HG03342 (cell line): ENCODE measurements around the gene ISM2.
"Not testable (repeated sequence)": the region's sequence is repeated elsewhere in the genome, so short reads cannot be mapped to it uniquely, and the experiment has no call there.

Source experiments
- ATAC-seq: cut with Tn5 transposase; IDR thresholded peaks from one replicate; pipeline ENCODE4 v1.9.1; 2021; ENCODE audit warnings: mild to moderate bottlenecking, moderate library complexity; ENCODE audit not compliant: unreplicated experiment

Gene ISM2

DNA sequence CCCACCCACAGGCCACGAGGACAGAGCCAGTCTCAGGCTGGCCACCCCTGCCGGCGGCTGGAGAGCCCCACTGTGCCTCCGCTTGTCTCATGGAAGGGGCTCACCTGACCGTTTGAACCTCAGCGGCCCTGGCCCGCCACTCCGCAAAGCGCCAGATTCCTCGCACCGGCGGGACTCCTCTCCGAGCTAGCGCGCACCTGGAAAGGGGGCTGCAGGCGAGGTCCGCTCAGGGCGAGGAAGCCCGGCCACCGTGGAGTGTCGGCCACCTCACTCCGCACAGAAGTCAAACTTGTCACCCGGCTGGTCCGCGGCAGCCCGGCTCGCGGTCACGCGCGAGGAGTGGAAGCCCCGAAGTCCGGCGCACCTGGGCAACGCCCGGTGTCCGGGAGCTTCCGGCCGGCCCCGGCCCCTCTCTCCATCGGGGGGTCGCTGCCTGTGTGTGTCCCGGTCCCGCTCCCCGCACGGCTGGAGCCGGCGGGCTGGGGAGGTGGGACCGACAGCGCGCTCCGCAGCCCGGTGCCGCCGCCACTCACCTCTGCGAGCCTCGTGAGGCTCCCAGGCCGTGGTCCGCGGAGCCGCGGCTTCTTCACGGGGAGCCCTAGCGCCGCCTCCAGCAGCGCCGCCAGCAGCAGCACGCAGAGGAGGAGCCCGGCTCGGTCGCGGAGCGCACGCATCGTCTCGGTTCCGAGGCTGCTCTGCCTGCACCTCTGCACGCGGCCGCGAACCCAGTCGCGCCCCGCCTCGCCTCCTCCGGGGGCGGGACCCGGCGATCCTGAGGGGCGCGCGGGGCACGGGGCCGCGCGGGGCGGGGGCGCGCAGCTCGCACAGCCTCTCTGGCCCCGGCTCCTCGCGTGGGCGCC is at the start of gene ISM2:
Gene ISM2 (minus strand): TSS at position 697 of the 860 bp plus-strand sequence. CDS start 23 bp downstream, at position 674.
- peak; percentile 74 for ATAC-seq

DNA sequence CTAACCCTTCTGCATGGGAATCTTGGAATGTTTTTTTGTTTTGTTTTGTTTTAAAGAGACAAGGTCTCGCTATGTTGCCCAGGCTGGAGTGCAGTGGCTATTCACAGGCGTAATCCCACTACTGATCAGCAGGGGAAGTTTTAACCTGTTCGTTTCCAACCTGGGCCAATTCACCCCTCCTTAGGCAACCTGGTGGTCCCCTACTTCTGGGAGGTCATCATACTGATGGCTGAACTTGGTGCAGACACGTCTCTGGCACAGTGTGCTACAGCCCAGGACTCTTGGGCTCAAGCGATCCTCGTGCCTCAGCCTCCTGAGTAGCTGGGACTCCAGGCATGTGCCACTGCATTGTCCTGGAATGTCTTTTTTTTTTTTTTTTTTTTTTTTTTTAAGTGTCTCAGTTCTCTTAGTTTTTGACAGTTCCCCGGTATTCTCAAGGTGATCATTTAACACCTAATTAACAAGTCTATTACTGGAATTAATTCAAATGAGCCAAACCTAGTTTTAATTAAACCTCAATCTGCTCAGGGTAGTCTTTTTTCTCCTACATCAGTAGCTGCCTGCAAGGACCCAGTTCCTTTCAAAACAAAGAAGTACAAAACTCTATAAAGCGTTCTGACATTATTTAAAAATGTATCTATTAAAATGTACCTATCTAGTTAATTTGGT is 49.0 kb upstream of the ISM2 start:
- ATAC-seq, result no peak

DNA sequence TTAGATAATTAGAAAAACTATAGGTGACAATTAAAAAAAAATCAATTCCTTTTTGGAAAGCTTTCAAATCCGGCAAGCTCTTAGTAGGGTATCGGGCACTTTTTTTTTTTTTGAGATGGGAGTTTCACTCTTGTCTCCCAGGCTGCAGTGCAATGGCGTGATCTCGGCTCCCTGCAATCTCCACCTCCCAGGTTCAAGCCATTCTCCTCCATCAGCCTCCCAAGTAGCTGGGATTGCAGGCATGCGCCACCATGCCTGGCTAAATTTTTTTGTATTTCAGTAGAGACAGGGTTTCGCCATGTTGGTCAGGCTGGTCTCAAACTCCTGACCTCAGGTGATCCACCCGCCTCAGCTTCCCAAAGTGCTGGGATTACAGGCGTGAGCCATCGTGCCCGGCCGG is 46.6 kb upstream of the ISM2 start:
- ATAC-seq, result not testable (repeated sequence)

DNA sequence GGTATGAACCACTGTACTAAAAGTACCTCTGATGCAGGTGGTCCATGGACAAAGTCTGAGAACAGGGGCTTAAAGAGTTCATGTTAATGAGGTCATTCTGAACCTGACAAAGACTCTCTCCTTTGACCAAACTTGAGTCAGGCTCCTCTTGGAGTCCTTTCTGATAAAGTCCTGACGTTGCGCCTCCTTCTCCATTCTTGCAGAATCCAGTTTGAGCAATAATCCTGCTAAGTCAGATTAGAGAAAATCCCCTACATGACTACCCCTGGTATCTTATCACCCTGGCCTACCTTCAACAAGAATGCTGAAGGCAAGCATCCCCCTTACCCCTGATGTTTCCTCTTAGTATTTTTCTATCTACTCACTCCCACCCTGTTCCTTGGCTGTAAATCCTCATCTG is 46.0 kb upstream of the ISM2 start:
- no peak for ATAC-seq

DNA sequence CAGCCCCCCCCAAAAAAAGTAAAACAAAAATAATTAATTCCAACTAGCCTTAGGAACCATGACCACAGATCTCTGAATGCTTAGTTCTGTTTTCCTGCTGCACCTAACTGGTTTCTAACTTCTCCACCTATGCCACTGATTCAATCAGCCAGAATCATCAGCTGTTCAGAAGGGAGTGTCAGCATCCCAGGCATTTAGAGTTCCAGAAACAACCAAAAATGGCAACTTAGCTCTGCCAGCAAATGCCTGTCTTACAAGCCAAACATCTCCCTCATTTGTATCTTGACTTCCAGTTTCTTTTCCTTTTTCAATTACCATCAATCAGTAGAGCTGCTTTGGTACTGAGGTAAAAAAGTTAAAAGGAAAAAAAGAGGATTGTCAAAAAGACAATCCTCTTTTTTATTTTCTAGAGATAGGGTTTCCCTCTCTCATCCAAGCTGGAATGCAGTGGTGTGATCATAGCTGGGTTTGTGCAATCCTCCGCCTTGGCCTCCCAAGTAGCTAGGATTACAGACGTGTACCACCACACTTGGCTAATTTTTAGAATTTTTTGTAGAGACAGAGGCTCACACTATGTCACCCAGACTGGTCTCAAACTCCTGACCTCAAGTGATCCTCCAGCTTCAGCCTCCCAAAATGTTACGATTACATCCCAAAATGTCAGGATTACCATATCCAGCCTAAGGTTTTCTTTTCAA is 45.2 kb upstream of the ISM2 start:
- no peak for ATAC-seq

DNA sequence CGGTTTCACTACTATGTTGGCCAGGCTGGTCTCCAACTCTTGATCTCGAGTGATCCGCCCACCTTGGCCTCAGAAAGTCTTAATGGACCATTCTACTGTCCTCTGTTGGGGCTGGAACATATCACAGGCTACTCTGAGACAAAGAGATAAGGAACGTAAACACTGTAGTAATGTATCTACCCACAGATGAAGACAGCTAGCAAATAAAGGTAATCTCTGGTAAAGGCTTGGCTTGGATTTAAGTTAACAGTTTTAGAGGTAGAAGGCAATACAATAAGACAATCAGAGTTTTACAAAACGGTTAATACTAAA is 44.6 kb upstream of the ISM2 start:
- no peak for ATAC-seq

DNA sequence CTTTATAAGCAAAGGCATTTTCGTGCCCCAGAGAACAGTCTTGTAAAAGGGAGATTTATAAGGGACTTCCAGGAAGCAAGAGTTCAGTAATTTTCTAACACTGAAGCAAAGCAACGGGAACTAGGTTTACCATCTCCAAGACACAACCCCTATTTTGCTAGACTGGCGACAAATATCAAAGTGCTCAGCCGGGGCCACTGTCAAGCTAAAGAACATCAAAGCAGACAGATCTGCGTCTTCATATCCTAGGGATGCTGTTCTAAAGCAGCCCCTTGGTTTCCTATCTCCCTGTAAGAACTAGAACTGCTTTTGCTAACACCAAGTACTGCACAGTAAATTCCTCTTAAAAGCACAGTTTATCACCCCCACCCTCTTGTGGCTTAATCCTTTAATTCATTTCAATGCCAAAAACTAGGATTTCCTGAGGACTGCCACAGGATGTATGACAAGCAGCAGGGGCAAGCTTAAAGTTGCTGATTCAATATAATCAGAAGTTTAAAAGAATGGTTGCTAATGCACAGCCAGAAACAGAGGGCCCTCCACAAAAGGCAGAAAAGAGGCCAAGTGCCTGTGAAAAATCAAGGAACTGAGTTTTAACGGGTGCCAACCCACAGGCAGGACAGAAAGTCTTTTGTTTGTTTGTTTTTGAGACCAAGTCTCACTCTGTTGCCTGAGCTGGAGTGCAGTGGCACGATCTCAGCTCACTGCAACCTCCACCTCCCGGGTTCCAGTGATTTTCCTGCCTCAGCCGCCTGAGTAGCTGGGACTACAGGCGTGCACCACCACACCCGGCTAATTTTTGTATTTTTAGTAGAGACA is 44.0 kb upstream of the ISM2 start:
- ATAC-seq, result no peak

DNA sequence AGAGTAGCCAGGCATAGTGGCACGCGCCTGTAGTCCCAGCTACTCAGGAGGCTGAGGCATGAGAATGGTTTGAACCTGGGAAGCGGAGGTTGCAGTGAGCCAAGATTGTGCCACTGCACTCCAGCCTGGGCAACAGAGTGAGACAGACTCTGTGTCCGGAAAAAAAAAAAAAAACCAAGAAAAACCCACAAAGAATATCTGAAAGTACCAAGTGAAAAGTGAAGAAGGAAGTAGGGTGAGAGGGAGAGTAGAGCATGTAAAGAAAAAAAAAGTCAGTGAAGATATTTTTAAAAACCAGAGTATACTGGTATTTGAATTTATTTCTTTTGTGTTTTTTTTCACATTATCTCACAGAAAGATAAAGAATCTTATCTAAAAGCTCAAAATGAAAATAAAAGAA is 43.3 kb upstream of the ISM2 start:
- no peak for ATAC-seq

DNA sequence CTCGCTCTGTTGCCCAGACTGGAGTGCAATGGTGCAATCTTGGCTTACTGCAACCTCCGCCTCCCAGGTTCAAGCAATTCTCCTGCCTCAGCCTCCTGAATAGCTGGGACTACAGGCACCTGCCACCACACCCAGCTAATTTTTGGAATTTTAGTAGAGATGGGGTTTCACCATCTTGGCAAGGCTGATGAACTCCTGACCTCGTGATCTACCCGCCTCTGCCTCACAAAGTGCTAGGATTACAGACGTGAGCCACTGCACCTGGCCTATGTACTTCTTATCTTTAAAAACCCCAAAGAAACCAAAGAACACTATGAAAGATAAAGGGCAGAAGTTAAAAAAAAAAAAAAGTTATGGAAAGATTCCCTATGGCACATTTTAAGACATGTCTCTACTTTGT is 38.3 kb upstream of the ISM2 start:
- not testable (repeated sequence) for ATAC-seq

DNA sequence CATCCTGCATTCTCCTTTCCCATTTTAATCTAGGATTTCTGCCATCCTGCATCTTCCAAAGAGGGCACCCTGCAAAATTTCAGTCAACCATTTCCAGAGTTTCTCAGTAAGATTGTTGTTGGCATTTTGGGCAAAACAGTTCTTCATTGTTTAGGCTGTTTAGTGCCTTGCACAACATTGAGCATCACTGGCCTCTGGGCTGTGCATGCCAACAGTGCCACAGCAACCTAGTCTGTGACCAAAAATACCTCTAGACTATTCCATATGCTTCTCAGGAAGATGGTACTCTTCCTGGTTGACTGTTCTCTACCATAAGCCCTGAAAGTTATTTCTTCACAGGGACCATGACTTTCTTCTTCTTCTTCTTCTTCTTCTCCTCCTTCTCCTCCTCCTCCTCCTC is 32.5 kb upstream of the ISM2 start:
- ATAC-seq, result no peak

DNA sequence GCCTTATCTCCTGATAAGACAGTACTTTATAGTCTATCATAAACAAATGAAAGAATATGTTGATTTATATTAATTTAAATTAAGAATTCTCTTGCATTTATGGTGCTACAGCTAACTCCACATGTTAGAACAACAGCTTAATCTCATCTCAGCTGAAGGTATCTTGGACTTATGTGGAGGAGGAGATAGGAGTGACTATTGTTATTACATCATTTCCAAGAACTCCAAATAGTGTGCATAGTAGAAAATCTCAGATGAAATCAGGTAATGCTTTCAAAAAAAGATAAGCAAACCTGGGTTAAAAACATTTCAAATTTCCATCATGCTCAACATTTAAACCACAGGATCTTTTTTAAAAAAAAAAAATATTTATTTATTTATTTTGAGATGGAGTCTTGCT is 31.3 kb upstream of the ISM2 start:
- no peak for ATAC-seq

DNA sequence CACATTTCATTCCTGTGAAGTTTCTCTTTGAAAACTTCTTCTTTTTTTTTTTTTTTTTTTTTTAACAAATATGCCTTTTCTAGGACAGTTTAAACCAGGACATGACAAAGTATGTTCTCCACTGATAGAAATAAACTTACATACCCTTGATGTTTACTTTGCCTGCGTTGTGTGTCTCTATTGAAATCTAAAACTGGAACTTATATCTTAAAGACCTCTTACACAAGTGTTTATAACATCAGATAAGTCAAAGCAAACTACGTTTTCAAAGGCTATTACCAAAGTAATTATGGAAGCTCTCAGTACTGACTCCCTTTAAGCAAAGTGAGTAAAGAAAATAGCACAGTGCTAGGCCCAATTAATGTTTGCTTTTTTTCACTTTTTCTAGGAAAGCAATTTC is 30.6 kb upstream of the ISM2 start:
- no peak for ATAC-seq

DNA sequence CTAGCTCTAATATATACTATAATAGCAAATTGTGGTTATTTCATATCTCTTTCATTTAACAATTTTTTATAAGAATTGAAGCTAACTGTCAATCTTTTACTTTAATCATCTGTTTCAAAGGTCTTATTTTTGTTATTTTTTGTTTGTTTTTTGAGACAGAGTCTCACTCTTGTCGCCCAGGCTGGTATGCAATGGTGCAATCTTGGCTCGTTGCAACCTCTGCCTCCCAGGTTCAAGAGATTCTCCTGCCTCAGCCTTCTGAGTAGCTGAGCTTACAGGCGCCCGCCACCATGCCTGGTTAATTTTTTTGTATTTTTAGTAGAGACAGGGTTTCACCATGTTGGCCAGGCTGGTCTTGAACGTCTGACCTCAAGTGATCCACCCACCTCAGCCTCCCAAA is 30.1 kb upstream of the ISM2 start:
- ATAC-seq, result not testable (repeated sequence)

DNA sequence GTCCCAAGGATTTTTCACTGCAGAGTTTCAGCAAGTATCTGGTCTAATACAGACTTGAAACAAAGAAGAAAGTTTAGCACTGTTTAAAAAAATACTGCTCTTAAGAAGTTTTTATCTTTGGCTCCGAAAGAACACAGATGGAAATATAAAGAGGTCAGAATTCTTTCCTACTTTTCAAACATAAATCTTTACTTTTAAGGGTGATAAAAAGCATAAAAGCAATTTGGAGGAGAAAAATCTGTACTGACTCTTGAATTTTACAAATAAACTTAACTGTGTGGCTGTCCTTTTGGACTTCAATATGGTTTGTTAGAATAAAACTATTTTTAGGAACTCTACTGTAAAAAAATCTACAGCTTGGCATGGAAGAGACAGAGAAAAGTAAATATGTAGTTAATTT is 27.6 kb upstream of the ISM2 start:
- ATAC-seq, result no peak

DNA sequence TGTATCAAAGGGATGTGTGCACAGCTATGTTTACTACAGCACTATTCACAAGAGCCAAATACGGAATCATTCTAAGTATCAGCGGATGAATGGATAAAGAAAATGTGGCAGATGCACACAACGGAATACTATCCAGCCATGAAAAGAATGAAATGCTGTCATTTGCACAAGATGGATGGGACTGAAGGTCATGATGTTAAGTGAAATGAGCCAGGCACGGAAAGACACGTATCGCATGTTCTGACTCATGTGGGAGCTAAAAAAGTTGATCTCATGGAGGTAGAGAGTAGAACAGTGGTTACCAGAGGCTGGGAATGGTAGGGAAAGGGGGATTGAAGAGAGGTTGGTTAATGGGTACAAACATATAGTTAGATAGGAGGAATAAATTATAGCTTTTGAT is 25.9 kb upstream of the ISM2 start:
- no peak for ATAC-seq

DNA sequence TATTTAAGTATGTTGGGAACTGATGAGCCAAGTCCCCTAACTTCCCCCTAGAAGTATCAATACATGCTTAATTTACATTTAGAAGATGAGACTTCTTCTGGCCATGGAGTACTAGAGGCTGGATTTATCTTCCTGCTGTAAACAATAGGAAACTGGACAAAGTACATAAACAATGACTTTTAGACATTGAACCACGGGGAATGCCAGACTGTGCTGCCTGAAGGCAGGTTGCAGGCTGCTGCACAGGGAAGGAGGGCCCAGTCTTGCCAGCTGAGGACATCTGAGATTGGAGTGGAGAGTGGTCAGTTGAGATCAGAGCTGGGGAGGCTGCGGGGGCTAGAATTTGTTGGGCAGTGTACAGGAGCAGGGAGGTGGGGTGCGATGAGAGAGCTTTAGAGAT is 24.5 kb upstream of the ISM2 start:
- ATAC-seq, result no peak

DNA sequence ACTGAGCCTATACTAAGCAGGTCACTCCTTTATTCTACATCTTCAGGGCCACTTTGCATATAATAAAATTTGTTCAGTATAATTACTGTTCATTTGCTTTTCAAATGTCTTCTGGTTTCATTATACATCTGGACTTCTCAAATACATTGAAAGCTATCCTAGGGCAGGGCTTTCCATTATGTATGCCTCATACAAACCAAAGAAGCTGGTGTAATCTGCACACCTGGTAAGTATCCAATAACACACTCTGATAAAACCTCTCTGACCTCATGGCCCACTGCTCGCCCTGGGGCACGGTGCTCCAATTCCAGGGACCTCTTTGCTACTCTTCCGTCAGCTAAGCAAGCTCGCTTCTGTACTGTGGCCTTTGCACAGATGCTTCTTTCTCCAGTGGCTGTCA is 21.9 kb upstream of the ISM2 start:
- no peak for ATAC-seq

DNA sequence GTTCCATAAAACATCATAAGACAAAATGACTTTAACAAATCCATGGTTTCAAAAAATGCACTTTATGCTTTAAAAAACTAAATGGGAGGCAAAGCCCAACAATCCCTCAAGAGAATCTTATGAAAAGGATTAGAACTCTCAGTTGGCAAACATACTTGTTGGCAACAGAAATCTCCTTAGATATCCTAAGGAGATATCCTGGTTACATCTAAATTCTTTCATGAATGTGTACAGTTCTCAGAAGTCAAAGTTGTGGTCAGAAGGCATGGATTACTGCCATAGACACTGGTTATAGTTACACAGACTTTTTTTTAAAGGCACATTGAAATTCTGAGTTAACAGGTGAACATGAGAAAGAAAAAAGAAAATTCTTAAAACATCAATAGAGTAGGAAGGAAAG is 17.5 kb upstream of the ISM2 start:
- no peak for ATAC-seq

DNA sequence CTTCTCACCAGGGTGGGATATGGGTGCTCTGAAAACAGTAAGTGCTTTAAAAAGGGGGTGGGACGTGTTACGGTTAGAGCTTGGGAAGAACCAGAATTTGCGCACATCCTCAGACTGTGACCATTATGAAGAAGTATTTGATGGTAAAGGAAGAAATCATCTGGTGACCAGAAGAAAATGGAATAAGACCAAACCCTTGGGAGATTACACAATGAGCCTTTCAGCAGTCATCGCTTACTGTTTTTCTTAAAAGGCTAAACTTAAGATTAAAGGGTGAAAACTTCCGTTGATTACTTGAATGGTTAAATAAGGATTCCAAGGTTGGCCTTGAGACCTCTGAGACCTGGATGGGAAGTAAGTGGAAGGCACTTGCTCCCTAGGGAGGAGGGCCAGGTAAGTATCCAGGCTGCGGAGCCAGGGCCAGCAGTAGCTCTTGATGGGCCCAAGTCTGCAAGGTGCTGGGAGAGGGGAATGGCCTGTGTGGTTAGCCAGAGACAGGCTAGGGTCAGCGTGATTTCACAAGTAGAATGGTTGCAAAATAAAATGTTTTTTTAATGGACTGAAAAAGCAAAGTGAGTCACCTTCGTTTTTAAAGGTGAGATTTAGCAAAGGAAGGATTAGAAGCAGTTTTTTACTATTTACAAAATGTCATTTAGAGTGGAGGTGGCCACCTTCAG is 13.0 kb upstream of the ISM2 start:
- no peak for ATAC-seq

DNA sequence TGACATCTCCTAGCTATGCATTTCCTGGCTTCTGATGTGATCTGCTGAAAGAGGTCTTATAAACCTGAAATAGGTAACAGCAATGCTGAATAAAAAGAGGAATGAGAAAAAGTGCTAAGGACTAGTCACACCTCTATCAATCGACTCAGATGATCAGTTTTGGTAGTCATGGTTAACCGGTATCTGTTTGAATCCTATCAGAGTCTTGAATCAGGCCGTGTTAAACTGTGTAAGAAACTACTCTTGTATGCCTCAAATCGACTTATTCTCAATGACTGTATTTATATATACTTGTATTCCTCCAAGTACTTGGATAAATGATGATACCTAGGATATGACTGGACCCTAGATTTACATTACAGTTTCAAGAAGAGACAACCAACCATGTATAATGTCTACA is 10.8 kb upstream of the ISM2 start:
- no peak for ATAC-seq

DNA sequence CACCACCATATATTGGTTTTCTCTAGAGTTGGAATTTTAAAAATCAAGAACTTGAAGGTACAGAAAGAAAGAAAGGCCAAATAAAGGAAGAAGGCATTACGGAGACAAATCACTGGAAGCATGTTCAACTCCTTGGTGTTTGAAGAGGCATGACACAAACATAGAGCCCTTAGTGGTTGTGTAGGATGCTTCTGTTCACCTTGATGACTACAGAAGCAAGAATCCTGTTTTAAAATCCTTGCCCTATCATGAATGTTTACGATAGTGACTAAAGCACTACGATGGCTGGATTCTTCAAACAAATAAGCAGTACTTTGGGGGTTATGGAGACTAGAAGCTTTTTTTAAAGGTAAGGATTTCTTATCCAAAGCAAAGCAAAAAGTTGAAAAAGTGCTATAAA is 10.3 kb upstream of the ISM2 start:
- no peak for ATAC-seq
